Kidney capillary endothelial cell (primary cell): ENCODE results near the gene NPR3.
"Not testable (repeated sequence)": the region's sequence is repeated elsewhere in the genome, so short reads cannot be mapped to it uniquely, and the experiment has no call there.

ENCODE experiments used
- DNase-seq: peaks from one replicate; pipeline ENCODE4 v3.0.0-alpha.2; 2018; ENCODE audit warnings: low spot score

Gene NPR3

GRCh38 chr5:32765266-32765665 is 54.1 kb downstream of the NPR3 start:
- DNase-seq, result no peak

DNA sequence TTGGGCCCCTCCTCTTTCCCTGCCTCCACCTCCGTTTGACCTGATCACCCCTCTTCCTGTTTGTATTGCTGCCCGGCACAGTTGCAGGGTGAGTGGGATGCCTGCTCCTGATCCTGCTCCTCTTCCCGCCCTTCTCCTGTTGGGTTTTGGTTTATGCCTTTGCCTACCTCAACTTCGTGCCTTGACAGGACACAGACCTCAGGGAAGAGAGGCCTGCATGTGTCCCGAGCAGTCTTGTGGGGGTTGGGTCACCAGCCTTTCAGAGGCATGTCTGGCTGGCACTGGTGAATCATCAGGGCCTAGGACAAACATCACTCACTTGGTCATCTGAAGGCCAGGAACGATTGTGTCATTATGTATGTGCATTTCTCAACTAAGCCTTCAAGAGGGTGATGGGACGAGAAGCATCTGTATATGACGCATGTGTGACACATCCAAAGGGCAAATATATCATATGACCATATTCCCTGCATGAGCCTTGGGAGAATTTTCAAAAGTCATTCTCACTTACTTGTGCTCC is 56.9 kb downstream of the NPR3 start:
- DNase-seq, result peak; percentile 86

- DNase-seq, result no peak
Observed at GRCh38 chr5:32769711-32770110, 58.6 kb downstream of the NPR3 start.

DNA sequence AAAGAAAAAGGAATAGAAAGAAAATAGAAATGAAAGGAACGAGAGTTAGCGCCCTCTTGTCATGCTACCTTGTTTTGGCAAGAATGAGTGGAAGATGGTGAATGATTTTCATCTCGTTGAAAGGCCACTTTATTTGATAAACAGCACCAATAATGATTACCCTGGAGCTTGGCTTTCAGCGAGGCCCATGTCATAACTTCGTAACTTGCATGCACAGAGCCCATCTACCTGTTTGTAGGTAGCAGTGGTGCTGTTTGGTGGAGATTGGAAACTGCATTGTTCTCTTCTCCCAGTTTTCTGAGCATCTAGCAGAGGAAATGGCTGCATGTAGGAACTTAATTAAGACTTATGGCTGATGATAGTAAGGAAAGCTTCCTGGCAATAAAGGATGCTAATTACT is 59.3 kb downstream of the NPR3 start:
- no peak for DNase-seq

DNA sequence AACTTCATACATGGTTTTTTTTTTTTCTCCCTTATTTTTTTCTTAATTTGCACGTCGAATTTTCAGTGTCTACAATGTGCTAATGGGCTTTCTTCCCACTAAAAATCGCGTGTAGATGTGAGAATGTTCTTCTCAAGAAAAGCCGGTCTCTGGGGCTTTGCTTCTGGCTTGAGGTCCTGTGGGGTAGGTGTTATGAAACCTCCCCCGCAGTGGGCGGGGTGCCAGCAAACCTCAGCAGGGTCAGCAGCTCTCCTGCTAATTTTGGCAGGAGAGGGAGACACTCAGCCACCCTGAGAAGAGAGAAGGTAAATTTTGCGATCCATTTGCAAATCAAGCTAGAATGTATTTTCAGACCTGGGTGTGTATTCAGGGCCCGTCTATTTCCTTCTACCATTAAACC is 59.9 kb downstream of the NPR3 start:
- DNase-seq, result no peak

DNA sequence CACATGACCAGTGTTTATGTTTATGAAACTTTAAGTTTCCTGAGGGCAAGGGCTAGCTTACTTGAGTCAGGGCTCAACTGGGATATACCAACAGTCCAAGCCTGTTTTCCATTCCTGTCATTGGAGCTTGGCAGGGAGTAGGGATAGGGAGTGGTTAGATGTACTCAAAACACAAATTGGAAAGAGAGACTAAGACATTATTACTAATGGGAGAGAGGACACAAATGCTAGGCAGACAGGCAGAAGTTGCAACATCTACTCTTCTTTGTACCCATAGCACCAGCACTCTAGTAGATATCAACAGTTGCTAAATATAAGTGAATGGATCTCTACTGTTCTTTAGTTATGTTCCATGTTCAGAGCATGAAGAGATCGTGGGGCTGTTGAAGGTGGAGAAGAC is 62.8 kb downstream of the NPR3 start:
- no peak for DNase-seq

DNA sequence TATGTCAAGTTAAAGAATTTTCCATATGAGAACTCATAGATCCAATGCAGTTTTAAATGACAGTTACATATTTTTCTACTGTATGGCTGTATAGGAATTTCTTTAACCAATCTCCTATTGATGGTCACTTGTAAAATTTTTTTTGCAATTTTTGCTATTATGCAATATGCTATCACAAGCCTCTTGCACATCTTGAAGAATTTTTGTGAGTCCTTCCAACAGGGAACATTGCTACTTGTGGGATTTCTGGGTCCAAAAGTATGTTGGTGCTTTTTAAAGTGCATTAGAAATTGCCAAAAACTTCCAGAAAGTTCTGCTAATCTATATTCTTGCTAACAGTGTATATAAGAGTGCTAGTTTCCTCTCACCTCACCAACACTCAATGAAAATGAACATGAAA is 65.1 kb downstream of the NPR3 start:
- DNase-seq, result no peak

DNA sequence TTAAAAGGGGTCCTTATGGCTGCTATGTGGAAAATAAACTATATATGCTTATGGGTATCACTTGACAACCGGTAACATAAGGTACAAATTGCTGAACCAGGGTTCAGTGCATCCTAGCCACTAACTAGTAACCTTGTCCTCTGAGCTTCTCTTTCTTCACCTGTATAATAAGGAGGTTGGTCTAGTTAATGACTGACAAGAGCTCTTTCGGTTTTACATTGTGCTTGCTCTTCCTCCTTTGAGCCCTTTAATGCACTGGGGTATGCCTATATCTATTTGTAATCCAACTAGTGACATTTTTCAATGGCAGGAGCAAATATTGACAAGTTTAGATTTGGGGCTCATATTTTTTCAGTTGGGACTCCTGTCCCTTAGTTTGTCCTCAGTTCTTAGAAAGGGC is 66.1 kb downstream of the NPR3 start:
- no peak for DNase-seq

DNA sequence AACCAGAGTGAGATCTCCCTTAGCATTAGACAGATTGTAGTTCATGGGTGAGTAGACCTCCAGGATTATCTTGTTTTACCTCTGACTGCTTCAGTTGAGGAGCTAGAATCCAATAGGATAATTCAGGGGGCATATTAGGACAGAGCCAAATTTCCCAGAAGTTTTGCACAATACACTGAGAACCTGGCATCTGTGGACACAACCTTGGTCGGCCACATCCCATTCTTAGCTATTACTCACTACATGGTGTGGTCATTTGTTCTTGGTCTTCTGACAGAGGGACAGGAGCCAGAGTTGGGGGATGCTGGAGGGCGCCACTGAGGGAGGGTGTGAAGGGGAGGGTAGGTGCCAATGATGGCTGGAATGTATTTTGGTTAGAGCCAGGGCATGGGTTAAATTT is 66.6 kb downstream of the NPR3 start:
- no peak for DNase-seq

- no peak for DNase-seq
Observed at GRCh38 chr5:32778403-32778802, 67.3 kb downstream of the NPR3 start.

- no peak for DNase-seq
Observed at GRCh38 chr5:32779754-32780415, 68.8 kb downstream of the NPR3 start.

DNA sequence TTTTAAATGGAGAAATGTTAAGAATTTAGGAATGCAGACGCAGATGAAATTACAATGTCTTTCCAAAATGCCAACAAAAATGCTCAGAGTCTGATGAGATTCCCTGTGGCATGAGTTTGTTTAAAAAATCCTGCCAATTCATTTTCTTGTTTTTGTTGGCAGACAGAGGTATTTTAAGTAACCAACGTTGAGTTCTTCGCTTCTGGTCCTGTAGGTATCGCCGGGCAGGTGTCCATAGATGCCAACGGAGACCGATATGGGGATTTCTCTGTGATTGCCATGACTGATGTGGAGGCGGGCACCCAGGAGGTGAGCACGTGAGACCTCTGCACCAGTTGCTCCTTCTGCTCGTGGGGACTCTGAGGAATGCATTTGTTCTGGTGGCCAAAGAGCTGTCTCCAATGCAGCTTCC is 69.4 kb downstream of the NPR3 start:
- no peak for DNase-seq

- DNase-seq, result no peak
Observed at GRCh38 chr5:32783661-32784060, 72.5 kb downstream of the NPR3 start.

DNA sequence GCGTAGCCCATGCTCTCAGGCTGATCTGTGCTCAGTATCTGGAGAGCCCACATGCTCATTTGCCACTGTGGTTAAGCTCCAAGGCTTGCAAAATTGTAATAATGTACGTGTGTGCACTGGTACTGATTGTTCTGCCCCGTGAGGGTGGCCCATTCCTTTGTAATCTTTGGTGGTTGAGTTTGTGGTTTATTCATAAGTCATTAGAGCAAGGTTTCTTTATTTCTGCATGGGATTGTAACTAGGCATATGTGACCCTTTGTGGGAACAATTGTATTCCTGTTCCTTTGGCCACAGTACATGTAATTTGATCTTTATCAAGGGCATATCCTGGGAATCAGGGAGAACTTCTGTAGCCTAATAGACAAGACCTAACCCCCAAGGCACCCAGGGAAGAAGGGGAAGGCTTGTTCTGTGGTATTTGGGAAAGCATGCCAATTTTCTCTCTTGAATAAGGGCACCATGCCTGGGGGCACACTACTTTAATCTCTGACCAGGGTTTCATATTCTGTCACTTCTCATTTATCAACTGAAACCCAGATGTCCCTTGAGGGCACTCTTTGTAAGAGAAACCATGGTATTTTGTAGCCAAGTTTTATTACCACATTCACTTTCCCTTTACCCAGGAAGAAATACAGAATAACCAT is 74.6 kb downstream of the NPR3 start:
- DNase-seq, result no peak

GRCh38 chr5:32786311-32786710 is 75.2 kb downstream of the NPR3 start:
- DNase-seq, result no peak

DNA sequence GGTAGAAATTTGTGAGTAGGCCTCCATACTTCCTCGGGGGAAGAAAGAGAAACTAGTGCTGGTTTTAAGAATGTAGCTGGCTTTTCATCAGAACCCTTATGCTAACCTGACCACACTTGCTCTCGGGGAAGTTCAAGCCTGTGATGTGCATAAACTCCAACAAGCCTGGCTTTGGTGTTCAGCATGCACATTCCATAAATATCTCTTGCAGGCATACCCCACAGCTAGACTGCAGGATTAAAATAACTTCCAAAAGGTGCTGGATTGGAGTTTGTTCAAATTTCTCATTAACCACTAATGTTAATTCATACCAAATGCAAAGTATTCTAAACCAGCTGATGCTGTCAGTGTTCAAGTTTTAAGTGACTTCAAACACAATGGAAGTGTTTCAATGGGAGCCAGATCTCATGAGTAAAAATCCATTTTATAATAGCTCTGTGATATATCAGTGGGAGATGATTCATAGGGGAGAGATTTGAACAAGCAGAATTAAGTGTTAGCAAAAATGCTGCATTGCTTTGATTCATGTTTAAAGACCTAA is 79.4 kb downstream of the NPR3 start:
- no peak for DNase-seq

GRCh38 chr5:32791536-32792243 is 80.6 kb downstream of the NPR3 start:
- no peak for DNase-seq

GRCh38 chr5:32794086-32794485 is 83.0 kb downstream of the NPR3 start:
- no peak for DNase-seq

- no peak for DNase-seq
Observed at GRCh38 chr5:32802764-32803163, 91.6 kb downstream of the NPR3 start.

GRCh38 chr5:32803656-32804055 is 92.5 kb downstream of the NPR3 start:
- no peak for DNase-seq

DNA sequence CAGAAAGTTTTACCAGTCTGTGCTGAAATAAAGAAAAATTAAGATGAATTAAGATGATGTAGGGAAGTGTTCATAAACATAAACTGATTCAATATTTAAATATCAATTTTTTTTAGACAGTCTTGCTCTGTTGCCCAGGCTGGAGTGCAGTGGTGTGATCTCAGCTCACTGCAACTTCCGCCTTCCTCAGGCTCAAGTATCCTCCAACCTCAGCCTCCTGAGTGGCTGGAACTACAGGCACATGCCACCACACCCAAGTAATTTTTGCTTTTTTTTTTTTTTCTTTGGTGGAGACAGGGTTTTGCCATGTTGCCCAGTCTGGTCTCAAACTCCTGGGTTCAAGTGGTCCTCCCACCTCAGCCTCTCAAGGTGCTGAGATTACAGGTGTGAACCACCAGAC is 94.3 kb downstream of the NPR3 start:
- DNase-seq, result not testable (repeated sequence)

DNA sequence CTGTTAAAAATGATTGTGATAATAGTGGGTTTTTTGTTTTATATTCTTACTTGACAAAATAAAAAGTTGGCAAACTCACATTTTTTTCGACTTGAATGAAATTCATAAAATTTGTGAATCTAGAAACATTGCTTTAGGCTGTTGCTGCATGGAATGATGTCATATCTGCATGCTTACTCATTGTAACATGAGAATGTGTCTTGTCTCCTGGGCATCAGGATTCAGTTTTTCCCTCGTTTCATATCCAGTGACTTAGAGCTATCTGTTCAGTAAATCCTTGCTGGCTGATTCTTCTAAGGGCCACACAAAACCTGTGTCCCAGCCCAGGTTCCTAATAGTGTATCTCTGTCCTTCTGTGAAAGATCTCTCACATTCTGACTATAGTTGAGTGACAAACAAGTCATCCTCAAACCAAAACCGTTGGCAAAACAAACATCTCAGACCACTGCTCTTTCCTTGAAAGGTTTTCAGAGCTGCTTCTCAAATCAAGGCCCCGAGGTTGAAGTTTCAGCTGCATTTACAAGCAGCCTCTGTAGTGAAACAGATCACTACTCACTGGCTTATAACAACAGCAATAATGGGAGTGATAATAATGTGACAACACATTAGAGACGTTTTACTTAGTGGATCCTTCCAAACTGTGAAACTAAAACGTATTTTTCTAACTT is 95.0 kb downstream of the NPR3 start:
- no peak for DNase-seq
